ENCODE data around the gene KREMEN2. TPM values are rescaled to one million over a fixed set of nuclear protein-coding genes. Genes with fewer than 3 reads are reported as not detected.
A peak's percentile ranks its signal among the peaks of the same experiment; 100 is the strongest.

Gene KREMEN2
- total and polyA plus RNA-seq, 2 of the 13 experiments (the other 11 are each of a cell fraction or from before 2014, with no cell fraction given) = 0.48 to 1.2 TPM

DNA sequence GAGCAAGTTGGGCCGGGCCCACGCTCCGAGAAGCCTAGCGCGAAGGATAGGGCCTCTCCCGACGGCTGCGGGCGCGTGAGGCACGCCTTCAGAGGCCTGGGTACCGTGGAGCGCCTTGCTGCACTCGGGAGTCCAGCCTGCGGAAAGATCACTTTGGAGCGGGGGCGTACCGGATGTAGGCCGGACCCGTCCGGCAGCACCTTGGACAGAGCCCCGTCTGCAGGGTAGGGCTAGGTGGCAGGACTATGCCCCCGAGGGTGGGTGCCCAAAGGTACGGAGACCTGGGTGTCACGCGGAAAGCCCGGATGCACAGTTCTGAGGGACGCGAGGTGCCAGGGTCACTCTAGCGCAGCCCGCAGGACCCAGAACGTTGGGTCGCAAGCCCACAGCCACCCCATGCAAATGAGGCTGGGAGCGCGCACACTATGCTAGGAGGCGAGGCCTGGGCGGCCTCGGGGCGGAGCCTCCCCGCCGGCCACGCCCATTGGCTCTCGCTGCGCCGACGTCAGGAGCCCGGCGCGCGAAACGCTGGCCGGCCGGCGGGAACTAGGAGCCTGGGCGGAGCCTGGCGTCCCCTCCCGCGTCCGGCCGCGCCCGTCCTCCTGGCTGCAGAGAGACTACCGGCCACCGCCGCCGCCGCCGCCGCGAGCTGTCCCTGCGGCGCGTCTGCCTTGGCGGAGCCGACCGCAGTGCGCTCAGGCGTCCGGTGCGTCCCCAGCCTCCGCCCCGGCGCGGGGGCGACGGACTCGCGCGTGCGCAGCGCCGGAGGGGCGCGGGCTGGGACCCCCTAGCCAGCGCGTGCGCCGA lies 4.9 kb downstream of the KREMEN2 start, which contains the start of gene PAQR4 (continued):
- TF ChIP-seq, protein P1, sequence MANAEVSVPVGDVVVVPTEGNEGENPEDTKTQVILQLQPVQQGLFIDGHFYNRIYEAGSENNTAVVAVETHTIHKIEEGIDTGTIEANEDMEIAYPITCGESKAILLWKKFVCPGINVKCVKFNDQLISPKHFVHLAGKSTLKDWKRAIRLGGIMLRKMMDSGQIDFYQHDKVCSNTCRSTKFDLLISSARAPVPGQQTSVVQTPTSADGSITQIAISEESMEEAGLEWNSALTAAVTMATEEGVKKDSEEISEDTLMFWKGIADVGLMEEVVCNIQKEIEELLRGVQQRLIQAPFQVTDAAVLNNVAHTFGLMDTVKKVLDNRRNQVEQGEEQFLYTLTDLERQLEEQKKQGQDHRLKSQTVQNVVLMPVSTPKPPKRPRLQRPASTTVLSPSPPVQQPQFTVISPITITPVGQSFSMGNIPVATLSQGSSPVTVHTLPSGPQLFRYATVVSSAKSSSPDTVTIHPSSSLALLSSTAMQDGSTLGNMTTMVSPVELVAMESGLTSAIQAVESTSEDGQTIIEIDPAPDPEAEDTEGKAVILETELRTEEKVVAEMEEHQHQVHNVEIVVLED (CRISPR knock-in tag; IDR thresholded peaks at IDR 0.05; ENCODE audit: borderline replicate concordance) = peak; percentile 69; the same call in 1 of the 2 replicates
- TF ChIP-seq MXD4 (CRISPR knock-in tag; IDR thresholded peaks at IDR 0.05) (peak; percentile 96), ELF1 (CRISPR knock-in tag; IDR thresholded peaks at IDR 0.05) (peak; percentile 71), ZNF557 (CRISPR knock-in tag; IDR thresholded peaks at IDR 0.05) (peak; percentile 90; the same call in 1 of the 2 replicates), NONO (IDR thresholded peaks at IDR 0.05) (no peak), NONO (CRISPR knock-in tag; conservative IDR thresholded peaks at IDR 0.05) (0 out of 2 replicates have a peak, but pooled peaks have one; percentile 22), ZBTB7A (CRISPR knock-in tag; IDR thresholded peaks at IDR 0.05) (peak; percentile 99), ZNF850 (CRISPR knock-in tag; conservative IDR thresholded peaks at IDR 0.05) (no peak), PPARG (CRISPR knock-in tag; conservative IDR thresholded peaks at IDR 0.05) (peak; percentile 77), BHLHE40 (IDR thresholded peaks at IDR 0.05; ENCODE audit: low read length) (no peak), KAT2B (IDR thresholded peaks at IDR 0.05; ENCODE audit: borderline replicate concordance, low read depth, low read length) (no peak), ZNF75D (CRISPR knock-in tag; IDR thresholded peaks at IDR 0.05; ENCODE audit: borderline replicate concordance) (peak; percentile 87; the same call in 1 of the 2 replicates), MIXL1 (CRISPR knock-in tag; IDR thresholded peaks at IDR 0.05) (peak; percentile 80), ZMAT3 (CRISPR knock-in tag; conservative IDR thresholded peaks at IDR 0.05) (peak; percentile 95), ZNF326 (CRISPR knock-in tag; IDR thresholded peaks at IDR 0.05; ENCODE audit: borderline replicate concordance) (no peak), IRF2 (CRISPR knock-in tag; IDR thresholded peaks at IDR 0.05) (peak; percentile 78), MAFF (IDR thresholded peaks at IDR 0.05; ENCODE audit: low read depth, low read length) (no peak), ZNF24 (IDR thresholded peaks at IDR 0.05) (no peak), JUND (CRISPR knock-in tag; IDR thresholded peaks at IDR 0.05) (0 out of 2 replicates have a peak, but pooled peaks have one; percentile 44), ZNF136 (CRISPR knock-in tag; IDR thresholded peaks at IDR 0.05; ENCODE audit: low read depth) (peak; percentile 73; the same call in 1 of the 2 replicates), ZFAT (CRISPR knock-in tag; conservative IDR thresholded peaks at IDR 0.05) (no peak), MXI1 (IDR thresholded peaks at IDR 0.05; ENCODE audit: borderline replicate concordance, low read depth, low read length) (peak; percentile 65; the same call in 1 of the 3 replicates)
- TF ChIP-seq, protein P2, sequence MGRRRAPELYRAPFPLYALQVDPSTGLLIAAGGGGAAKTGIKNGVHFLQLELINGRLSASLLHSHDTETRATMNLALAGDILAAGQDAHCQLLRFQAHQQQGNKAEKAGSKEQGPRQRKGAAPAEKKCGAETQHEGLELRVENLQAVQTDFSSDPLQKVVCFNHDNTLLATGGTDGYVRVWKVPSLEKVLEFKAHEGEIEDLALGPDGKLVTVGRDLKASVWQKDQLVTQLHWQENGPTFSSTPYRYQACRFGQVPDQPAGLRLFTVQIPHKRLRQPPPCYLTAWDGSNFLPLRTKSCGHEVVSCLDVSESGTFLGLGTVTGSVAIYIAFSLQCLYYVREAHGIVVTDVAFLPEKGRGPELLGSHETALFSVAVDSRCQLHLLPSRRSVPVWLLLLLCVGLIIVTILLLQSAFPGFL (CRISPR knock-in tag; IDR thresholded peaks at IDR 0.05) = no peak; the same call in 1 of the 2 replicates
- TF ChIP-seq, protein P3, sequence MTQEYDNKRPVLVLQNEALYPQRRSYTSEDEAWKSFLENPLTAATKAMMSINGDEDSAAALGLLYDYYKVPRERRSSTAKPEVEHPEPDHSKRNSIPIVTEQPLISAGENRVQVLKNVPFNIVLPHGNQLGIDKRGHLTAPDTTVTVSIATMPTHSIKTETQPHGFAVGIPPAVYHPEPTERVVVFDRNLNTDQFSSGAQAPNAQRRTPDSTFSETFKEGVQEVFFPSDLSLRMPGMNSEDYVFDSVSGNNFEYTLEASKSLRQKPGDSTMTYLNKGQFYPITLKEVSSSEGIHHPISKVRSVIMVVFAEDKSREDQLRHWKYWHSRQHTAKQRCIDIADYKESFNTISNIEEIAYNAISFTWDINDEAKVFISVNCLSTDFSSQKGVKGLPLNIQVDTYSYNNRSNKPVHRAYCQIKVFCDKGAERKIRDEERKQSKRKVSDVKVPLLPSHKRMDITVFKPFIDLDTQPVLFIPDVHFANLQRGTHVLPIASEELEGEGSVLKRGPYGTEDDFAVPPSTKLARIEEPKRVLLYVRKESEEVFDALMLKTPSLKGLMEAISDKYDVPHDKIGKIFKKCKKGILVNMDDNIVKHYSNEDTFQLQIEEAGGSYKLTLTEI (CRISPR knock-in tag; conservative IDR thresholded peaks at IDR 0.05) = no peak
- TF ChIP-seq, protein P4, sequence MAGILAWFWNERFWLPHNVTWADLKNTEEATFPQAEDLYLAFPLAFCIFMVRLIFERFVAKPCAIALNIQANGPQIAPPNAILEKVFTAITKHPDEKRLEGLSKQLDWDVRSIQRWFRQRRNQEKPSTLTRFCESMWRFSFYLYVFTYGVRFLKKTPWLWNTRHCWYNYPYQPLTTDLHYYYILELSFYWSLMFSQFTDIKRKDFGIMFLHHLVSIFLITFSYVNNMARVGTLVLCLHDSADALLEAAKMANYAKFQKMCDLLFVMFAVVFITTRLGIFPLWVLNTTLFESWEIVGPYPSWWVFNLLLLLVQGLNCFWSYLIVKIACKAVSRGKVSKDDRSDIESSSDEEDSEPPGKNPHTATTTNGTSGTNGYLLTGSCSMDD (CRISPR knock-in tag; IDR thresholded peaks at IDR 0.05) = 0 out of 2 replicates have a peak, but pooled peaks have one; percentile 42

Data from HepG2 (cell line).